Activated naive CD8-positive, alpha-beta T cell treated with anti-CD3 and anti-CD28 coated beads for 36 hours (primary cell): ENCODE data around the gene BMP6. TPM values are rescaled to one million over a fixed set of nuclear protein-coding genes. Genes with fewer than 3 reads are reported as not detected.

Experiments
- total RNA-seq, 2 experiments: library from RNA; stranded (reverse); gene quantifications; one replicate each; pipeline ENCODE4 v1.2.3, GENCODE V29; 2021

The BMP6 gene
- total RNA-seq, 2 experiments from 2014 or later, result not detected

Other genes with a start within 250 kb of the BMP6 start
- under 1 TPM; 0.16 TPM for gene DSP, start 184.4 kb upstream of the BMP6 start, total RNA-seq
- gene SNRNP48, start 135.9 kb upstream of the BMP6 start, total RNA-seq, result 10 to 100 TPM; 15.8 to 16.1 TPM
- 10 to 100 TPM; 62.1 to 65.0 TPM for gene TXNDC5, start 184.7 kb downstream of the BMP6 start, total RNA-seq